Lower leg skin (tissue), 3 donors: ENCODE results near the gene MKRN1.

ENCODE experiments used
- CTCF ChIP-seq, 3 donors: fragments of 450-650 bp; IDR thresholded peaks; one replicate each; pipeline ENCODE4 v1.5.1; 2016; ENCODE audit warnings: antibody characterized with exemption in 3 of 3, mild to moderate bottlenecking in 3 of 3, moderate library complexity in 2 of 3
- POLR2A ChIP-seq, 2 donors: fragments of 450-650 bp; IDR thresholded peaks; one replicate each; pipeline ENCODE4 v1.6.1; 2016 to 2017; ENCODE audit warnings: antibody characterized with exemption in 2 of 2, mild to moderate bottlenecking in 1 of 2, moderate library complexity in 1 of 2

GRCh38 chr7:140484951-140485499 lies 5.7 kb upstream of the MKRN1 start:
- TF ChIP-seq CTCF (IDR thresholded peaks at IDR 0.05) = no peak
- TF ChIP-seq POLR2A (IDR thresholded peaks at IDR 0.05) = no peak
